Skin epidermis (tissue), 12 donors: ENCODE measurements around the gene EVI5.

Experiments used
- H3K27ac ChIP-seq, 21 experiments: fragments of 200-600 bp; sonication (generic) in 11 of 21; one replicate each; pipeline ENCODE4 v1.5.0; 2020; ENCODE audit warnings: mild to moderate bottlenecking in 3 of 21, inconsistent platforms in 2 of 21, moderate library complexity in 2 of 21
- H3K4me3 ChIP-seq, 7 experiments: fragments of 200-600 bp; sonication (generic) in 2 of 7; one replicate each; pipeline ENCODE4 v1.5.0; 2020; ENCODE audit warnings: inconsistent platforms in 2 of 7, mild to moderate bottlenecking in 2 of 7, moderate library complexity in 1 of 7

The EVI5 gene

GRCh38 chr1:92784639-92785500 lies at the start of gene EVI5:
Gene EVI5 (minus strand): TSS chr1:92785108. CDS start chr1:92736546, 48,562 bp downstream.
- H3K4me3 ChIP-seq = peak within 1 kb of the TSS; percentile 53 to 89 (median 65)

GRCh38 chr1:92834617-92835016 lies 49.7 kb upstream of the EVI5 start:
- Histone ChIP-seq H3K4me3 (no peak overlapping the region), H3K27ac (no peak overlapping the region)

More at GRCh38 chr1:92784639-92785500, at the start of gene EVI5:
- peak within 1 kb of the TSS; percentile 64 to 97 (median 92) for H3K27ac ChIP-seq

GRCh38 chr1:92833840-92834239 lies 48.9 kb upstream of the EVI5 start:
- Histone ChIP-seq H3K27ac (peak overlapping the region in 6 of 21 experiments; percentile 26 to 96 (median 94)), H3K4me3 (peak overlapping the region in 5 of 7 experiments; percentile 78 to 99 (median 96))

- Histone ChIP-seq H3K4me3 (peak overlapping the region; percentile 78 to 99 (median 96)), H3K27ac (peak overlapping the region; percentile 88 to 97 (median 93))
Observed at GRCh38 chr1:92832537-92833114, 47.7 kb upstream of the EVI5 start.

GRCh38 chr1:92831762-92832536 lies 47.0 kb upstream of the EVI5 start, which contains the start of gene RPL5:
Gene RPL5 (plus strand): TSS chr1:92832040. CDS start chr1:92832115, 75 bp downstream.
- H3K4me3 ChIP-seq = peak within 1 kb of the TSS; percentile 78 to 99 (median 96)
- peak within 1 kb of the TSS; percentile 88 to 97 (median 93) for H3K27ac ChIP-seq

- Histone ChIP-seq H3K4me3 (peak overlapping the region in 1 of 7 experiments; percentile 87), H3K27ac (peak overlapping the region in 5 of 21 experiments; percentile 88 to 95 (median 93))
Observed at GRCh38 chr1:92831368-92831761, 46.5 kb upstream of the EVI5 start.

GRCh38 chr1:92826792-92827191 lies 41.9 kb upstream of the EVI5 start:
- no peak overlapping the region for H3K27ac ChIP-seq
- H3K4me3 ChIP-seq = no peak overlapping the region

- H3K4me3 ChIP-seq = no peak overlapping the region
- no peak overlapping the region for H3K27ac ChIP-seq
Observed at GRCh38 chr1:92822879-92823278, 38.0 kb upstream of the EVI5 start.

- H3K27ac ChIP-seq = no peak overlapping the region
- H3K4me3 ChIP-seq = no peak overlapping the region
Observed at GRCh38 chr1:92820551-92820950, 35.6 kb upstream of the EVI5 start.

GRCh38 chr1:92820024-92820423 lies 35.1 kb upstream of the EVI5 start:
- no peak overlapping the region for H3K27ac ChIP-seq
- H3K4me3 ChIP-seq = no peak overlapping the region

GRCh38 chr1:92817986-92818764 lies 33.3 kb upstream of the EVI5 start:
- Histone ChIP-seq H3K27ac (no peak overlapping the region), H3K4me3 (no peak overlapping the region)

GRCh38 chr1:92817137-92817697 lies 32.3 kb upstream of the EVI5 start:
- H3K4me3 ChIP-seq = no peak overlapping the region
- no peak overlapping the region for H3K27ac ChIP-seq

- no peak overlapping the region for H3K27ac ChIP-seq
Observed at GRCh38 chr1:92816732-92817131, 31.8 kb upstream of the EVI5 start.

GRCh38 chr1:92808381-92808780 lies 23.5 kb upstream of the EVI5 start:
- Histone ChIP-seq H3K4me3 (no peak overlapping the region), H3K27ac (no peak overlapping the region)

More at GRCh38 chr1:92816732-92817131, 31.8 kb upstream of the EVI5 start:
- H3K4me3 ChIP-seq = no peak overlapping the region

GRCh38 chr1:92805216-92805615 lies 20.3 kb upstream of the EVI5 start:
- Histone ChIP-seq H3K27ac (no peak overlapping the region), H3K4me3 (no peak overlapping the region)

GRCh38 chr1:92804721-92805201 lies 19.9 kb upstream of the EVI5 start:
- Histone ChIP-seq H3K4me3 (no peak overlapping the region), H3K27ac (no peak overlapping the region)

GRCh38 chr1:92803140-92803887 lies 18.4 kb upstream of the EVI5 start:
- H3K27ac ChIP-seq = no peak overlapping the region
- H3K4me3 ChIP-seq = no peak overlapping the region

- no peak overlapping the region for H3K4me3 ChIP-seq
- H3K27ac ChIP-seq = no peak overlapping the region
Observed at GRCh38 chr1:92797961-92798360, 13.1 kb upstream of the EVI5 start.
